Upper lobe of right lung (tissue), 1 donor: ENCODE measurements around the gene INF2. TPM values are rescaled to one million over a fixed set of nuclear protein-coding genes. Genes with fewer than 3 reads are reported as not detected.
A peak's percentile ranks its signal among the peaks of the same experiment; 100 is the strongest.
"Not testable (repeated sequence)": the region's sequence is repeated elsewhere in the genome, so short reads cannot be mapped to it uniquely, and the experiment has no call there.

Experiments used
- ATAC-seq: fragments of 200-7000 bp; cut with Tn5 transposase; one replicate; pipeline ENCODE4 v1.9.1; 2020; ENCODE audit warnings: mild to moderate bottlenecking, moderate library complexity
- DNase-seq: peaks from one replicate; pipeline ENCODE4 v3.0.0-alpha.2; 2020
- H3K27ac ChIP-seq: fragments of 200-600 bp; one replicate; pipeline ENCODE4 v1.8.0; 2022
- H3K27me3 ChIP-seq: fragments of 200-600 bp; one replicate; pipeline ENCODE4 v1.8.0; 2022; ENCODE audit warnings: mild to moderate bottlenecking
- H3K36me3 ChIP-seq: fragments of 200-600 bp; one replicate; pipeline ENCODE4 v1.8.0; 2022
- H3K4me1 ChIP-seq: fragments of 200-600 bp; one replicate; pipeline ENCODE4 v1.8.0; 2022
- H3K4me3 ChIP-seq: fragments of 200-600 bp; one replicate; pipeline ENCODE4 v1.8.0; 2022; ENCODE audit warnings: mild to moderate bottlenecking
- H3K9me3 ChIP-seq: fragments of 200-600 bp; one replicate; pipeline ENCODE4 v1.8.0; 2022
- intact Hi-C: fragments of 100-400 bp; cut with DNase I; formaldehyde crosslinking; loops from one replicate; pipeline ENCODE4 v1.11.0; 2022
- total RNA-seq: library from RNA; stranded (reverse); fragmentation: NEBNext Ultra II Directional; extraction: Animal tissue kit (Norgen Biotek cat#: 25700); gene quantifications from one replicate; pipeline ENCODE4 v1.2.1, GENCODE V29; 2021
- TF ChIP-seq, protein P1 (sequence below): fragments of 200-600 bp; IDR thresholded peaks from one replicate; pipeline ENCODE4 v1.8.0; 2022; ENCODE audit warnings: antibody characterized with exemption
- donor health status: DM: no; HTN: yes; CAD: no; lungs with severe emphysema.

INF2 gene
- total RNA-seq, 1 donor from 2014 or later: 117 TPM

DNA sequence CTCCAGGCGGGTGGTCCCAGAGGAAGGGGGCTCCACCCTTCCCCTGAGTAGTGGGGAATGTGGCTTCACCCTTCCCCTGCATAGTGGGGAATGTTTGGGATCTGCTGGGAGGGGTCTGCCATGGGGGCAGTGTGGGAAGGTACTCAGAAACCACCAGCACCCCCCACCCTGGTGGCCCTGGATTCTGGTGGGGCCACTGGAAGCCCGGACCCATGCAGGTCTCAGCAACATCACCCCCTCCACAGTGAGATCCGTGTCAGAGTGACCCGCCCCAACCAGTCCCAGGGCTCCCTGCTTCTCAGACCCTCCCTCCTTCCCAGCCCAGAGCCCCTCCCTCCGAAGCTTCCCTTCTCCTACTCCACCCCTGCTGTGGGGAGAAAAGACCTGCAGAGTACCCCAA, 30.3 kb upstream of the INF2 start:
- Histone ChIP-seq H3K27ac (no peak overlapping the region), H3K36me3 (no peaks in the 10 kb centered on the region), H3K9me3 (no peaks in the 10 kb centered on the region), H3K4me3 (no peak overlapping the region), H3K27me3 (peaks cover 7% of the 10 kb centered on the region), H3K4me1 (peaks cover 5% of the 10 kb centered on the region)
- DNase-seq (no peak), ATAC-seq (no peak)
- intact Hi-C loops: no loop called here
- TF ChIP-seq, protein P1, sequence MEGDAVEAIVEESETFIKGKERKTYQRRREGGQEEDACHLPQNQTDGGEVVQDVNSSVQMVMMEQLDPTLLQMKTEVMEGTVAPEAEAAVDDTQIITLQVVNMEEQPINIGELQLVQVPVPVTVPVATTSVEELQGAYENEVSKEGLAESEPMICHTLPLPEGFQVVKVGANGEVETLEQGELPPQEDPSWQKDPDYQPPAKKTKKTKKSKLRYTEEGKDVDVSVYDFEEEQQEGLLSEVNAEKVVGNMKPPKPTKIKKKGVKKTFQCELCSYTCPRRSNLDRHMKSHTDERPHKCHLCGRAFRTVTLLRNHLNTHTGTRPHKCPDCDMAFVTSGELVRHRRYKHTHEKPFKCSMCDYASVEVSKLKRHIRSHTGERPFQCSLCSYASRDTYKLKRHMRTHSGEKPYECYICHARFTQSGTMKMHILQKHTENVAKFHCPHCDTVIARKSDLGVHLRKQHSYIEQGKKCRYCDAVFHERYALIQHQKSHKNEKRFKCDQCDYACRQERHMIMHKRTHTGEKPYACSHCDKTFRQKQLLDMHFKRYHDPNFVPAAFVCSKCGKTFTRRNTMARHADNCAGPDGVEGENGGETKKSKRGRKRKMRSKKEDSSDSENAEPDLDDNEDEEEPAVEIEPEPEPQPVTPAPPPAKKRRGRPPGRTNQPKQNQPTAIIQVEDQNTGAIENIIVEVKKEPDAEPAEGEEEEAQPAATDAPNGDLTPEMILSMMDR: no peak

DNA sequence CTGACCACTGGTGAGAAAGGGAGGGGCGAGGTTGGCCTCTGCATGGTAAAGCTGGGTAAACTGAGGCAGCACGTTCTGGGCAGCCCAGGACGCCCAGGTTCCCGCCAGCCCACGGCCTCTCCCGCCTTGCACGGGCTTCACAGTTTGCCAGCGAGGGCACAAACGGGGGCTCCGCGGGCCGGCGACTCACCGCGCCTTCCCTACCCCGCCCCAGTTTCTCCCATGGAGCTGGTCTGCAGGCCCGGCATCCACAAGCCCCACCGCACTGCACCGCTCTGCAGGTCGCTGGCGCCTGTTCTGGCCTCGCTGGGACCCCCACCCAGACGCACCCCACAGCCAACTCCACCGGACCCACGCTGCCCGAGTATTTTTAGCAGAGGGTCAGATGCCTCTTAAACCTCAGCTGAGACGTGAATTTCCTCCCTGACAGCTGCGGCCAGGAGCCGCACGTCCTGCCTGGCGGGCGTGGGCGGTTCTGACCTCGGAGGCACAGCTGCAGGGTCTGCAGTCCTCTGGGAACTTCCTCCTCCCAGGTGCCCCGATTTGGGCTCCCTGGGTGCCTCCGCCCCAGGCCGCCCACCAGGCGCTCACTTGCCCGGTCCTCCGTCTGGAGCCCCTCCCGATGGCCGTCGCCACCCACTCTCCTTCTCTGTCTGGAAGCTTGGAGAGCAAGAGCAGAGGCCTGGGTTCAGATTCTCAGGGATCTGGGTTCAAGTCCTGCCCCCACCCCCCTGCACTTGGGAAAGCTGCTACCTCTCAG, 29.5 kb upstream of the INF2 start:
- ATAC-seq (peak; percentile 42), DNase-seq (peak; percentile 71)
- H3K9me3 ChIP-seq: no peaks in the 10 kb centered on the region
- H3K27ac ChIP-seq: no peak overlapping the region
- peaks cover 7% of the 10 kb centered on the region for H3K27me3 ChIP-seq
- peaks cover 5% of the 10 kb centered on the region for H3K4me1 ChIP-seq
- TF ChIP-seq, protein P1: no peak
- H3K4me3 ChIP-seq: no peak overlapping the region
- intact Hi-C loops: no loop called here
- no peaks in the 10 kb centered on the region for H3K36me3 ChIP-seq

DNA sequence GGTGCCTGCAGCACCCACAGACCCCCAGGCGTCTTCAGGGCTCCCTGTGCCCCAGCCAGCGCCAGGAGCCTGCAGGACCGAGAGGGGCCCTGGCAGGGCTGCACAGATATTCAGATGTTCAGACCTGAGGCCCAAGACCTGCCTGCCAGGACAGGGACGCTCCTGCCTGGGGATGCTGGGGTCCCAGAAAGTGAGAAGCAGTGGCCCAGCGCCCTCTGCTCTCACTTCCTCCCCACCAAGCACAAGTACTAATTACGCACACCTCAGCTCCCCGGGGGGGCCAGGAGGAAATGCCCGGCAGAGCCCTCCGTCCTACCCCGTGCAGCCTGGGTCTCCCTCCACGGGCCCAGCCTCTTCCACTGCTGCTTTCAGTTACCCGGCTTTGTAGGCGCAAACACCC, 28.8 kb upstream of the INF2 start:
- DNase-seq (no peak), ATAC-seq (peak; percentile 8)
- no peak overlapping the region for H3K27ac ChIP-seq
- no peak overlapping the region for H3K4me3 ChIP-seq
- intact Hi-C loops: no loop called here
- H3K27me3 ChIP-seq: peaks cover 7% of the 10 kb centered on the region
- no peaks in the 10 kb centered on the region for H3K9me3 ChIP-seq
- no peaks in the 10 kb centered on the region for H3K36me3 ChIP-seq
- peaks cover 9% of the 10 kb centered on the region for H3K4me1 ChIP-seq
- TF ChIP-seq, protein P1: no peak

DNA sequence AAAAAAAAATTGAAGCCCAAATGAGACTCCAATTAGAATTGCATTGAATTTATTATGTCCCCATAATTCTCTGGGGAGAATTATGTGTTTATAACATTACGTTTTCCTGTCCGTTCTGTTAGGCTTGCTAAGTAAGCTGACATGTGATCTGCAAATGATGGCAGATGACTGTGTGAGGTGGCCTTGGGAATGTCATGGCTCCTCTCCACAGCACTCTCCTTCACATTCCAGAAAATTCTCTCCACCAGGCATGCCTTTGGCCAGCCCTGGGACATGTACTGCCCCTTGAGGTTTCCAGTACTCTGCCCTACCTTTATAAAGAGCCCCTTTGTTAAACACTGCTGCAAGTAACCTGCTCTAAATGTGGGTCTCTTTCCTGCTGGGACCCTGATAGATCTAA, 28.3 kb upstream of the INF2 start:
- H3K27ac ChIP-seq: no peak overlapping the region
- intact Hi-C loops: no loop called here
- TF ChIP-seq, protein P1: no peak
- peaks cover 13% of the 10 kb centered on the region for H3K4me1 ChIP-seq
- peaks cover 7% of the 10 kb centered on the region for H3K27me3 ChIP-seq
- ATAC-seq (no peak), DNase-seq (no peak)
- H3K36me3 ChIP-seq: no peaks in the 10 kb centered on the region
- no peaks in the 10 kb centered on the region for H3K9me3 ChIP-seq
- H3K4me3 ChIP-seq: no peak overlapping the region

DNA sequence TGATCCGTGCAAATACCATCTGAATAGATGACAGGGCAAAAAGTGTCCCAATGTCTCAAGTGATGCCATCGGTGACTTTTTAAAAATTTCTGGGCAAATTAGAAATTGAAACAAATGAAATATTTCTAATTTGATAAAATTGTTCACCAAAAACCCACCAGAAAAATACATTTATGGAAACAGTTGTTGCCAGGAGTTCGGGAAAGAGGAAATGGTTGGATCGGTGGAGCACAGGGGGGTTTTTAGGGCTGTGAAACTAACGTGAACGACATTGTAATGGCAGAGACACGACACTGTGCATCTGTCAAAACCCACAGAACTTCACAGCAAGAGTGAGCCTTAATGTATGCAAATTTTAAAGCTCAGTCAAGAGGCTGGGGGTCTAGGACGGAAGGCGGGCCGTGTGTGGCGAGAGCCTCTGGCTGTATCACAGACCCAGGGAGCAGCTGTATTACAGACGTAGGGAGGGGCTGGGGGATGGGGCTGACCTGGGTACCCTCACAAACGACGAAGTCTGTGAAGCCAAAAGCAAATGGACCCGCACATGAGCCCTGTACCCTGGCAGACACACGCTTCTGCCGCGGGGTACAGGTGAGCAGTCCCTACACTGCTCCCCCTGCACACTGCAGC, 27.8 kb upstream of the INF2 start:
- ATAC-seq, H3K9me3 ChIP-seq, intact Hi-C loops, H3K4me3 ChIP-seq, H3K36me3 ChIP-seq, DNase-seq, H3K27me3 ChIP-seq, H3K27ac ChIP-seq: not testable (repeated sequence)
- H3K4me1 ChIP-seq: peaks cover 15% of the 10 kb centered on the region

DNA sequence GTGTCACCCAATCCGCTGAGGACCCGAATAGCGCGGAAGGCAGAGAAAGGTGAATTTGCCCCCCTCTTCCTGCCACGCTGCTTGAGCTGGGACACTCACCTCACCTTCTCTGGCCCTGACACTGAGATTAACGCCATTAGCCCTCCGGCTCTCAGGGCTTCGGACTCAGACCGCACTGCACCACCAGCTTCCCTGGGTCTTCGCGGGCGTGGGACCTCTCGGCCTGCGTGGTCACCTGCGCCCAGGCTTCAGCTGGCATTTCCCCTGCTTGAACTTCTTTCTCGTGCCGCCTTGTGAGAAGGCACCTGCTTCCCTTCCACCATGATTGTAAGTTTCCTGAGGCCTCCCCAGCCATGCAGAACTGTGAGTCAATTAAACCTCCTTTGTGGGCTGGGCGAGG, 26.9 kb upstream of the INF2 start:
- H3K4me3 ChIP-seq, DNase-seq, H3K27me3 ChIP-seq, H3K36me3 ChIP-seq, H3K9me3 ChIP-seq, intact Hi-C loops, H3K27ac ChIP-seq, ATAC-seq: not testable (repeated sequence)
- H3K4me1 ChIP-seq: peaks cover 15% of the 10 kb centered on the region
